HG02642 (cell line): ENCODE data around the gene SLC22A5.
"Not testable (repeated sequence)": the region's sequence is repeated elsewhere in the genome, so short reads cannot be mapped to it uniquely, and the experiment has no call there.

Source experiments
- ATAC-seq: cut with Tn5 transposase; IDR thresholded peaks from one replicate; pipeline ENCODE4 v1.9.1; 2021; ENCODE audit warnings: mild to moderate bottlenecking; ENCODE audit not compliant: unreplicated experiment, poor library complexity

SLC22A5 gene

DNA sequence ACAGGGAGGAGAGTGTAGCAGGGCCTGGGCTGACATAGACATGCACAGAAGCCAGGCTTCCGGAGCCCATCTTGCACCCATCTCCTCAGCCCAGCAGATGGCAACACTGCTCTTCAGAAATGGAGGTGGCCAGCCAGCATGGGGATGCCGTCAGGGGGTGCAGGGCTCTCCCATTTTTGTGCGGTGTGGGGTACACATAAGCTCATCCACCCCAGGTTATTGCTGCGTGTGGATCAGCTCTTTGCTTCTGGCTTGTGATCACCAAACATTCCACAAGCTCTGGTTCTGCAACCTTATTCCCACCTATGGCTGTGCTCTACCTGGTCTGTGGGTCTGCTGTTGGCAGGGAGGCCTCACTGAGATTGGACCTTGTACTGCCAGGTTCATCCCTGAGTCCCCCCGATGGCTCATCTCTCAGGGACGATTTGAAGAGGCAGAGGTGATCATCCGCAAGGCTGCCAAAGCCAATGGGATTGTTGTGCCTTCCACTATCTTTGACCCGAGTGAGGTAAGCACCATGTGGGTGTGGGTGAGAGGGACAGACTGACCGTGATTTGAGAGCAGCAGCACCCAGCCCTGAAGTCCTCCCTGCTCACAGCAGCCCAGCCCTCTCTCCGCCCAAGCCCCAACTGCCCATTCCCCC, 17.3 kb downstream of the SLC22A5 start:
- ATAC-seq, result peak; percentile 81

DNA sequence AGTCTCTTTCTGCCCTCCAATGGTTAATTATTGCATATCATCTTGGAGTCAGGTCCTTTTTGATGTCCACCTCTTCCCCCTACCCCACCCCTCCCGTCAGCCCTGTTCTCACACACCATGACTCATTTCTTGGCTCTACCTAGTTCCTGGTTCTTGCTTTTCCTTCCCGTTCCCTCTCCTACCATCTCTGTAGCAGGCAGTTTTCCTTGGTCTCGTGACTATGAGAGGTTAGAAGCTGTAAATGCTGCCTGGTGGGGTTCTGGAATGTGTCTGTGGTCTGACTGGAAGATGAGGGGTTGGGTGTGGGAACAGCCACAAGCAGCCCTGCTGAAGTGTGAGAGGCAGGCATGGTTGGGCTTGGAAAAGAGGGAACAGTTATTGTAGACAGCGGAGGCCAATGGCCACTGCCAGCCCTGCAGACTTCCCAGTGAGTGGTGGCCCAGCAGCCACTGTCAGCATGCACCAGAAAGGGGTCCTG, 18.2 kb downstream of the SLC22A5 start:
- ATAC-seq, result no peak

DNA sequence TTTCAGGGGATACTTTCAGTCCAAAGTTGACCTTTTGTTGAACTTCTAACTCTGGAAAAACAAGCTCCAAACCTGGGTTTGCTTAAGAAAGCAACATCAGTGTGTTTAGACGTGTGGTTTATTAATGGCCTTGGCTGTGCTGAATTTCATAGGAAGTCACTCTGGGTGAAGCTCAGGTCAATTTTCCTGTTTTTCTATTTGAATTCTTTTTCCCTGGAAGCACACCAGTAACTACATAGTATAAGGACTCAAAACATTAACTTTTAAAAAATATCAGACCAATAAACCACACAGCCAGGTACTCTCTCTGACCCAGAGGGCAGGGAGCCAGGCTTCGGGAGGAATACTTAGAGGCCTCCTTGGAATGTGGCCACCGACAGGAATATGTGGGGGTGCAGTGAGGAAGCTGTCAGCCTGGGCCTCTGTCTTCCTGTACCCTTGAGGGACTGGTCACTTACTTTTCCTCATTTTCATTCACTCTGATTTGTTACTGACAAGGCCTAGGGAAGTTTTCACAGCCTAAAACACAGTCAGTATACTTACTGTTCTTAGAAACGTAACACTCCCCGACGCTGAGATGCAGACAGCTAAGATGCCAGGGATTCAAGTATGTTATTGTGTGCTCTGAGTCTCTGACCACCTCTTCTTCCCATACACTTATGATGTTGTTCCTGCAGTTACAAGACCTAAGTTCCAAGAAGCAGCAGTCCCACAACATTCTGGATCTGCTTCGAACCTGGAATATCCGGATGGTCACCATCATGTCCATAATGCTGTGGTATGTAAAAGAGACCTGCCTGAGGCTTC, 18.9 kb downstream of the SLC22A5 start:
- ATAC-seq, result no peak

DNA sequence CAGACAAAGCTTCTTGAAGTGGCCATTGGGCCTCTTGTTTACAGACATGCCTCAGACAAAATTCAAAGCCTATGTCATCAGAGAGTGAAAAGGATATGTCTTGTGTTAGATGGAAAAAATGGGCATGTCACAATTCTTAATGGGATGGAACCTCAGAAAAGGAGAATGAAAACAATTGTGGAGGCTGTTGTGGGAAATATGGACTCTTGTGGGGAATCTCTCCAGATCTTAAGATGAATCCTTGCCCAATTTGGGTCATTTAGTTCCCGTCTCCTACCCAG, 19.5 kb downstream of the SLC22A5 start:
- ATAC-seq, result no peak

DNA sequence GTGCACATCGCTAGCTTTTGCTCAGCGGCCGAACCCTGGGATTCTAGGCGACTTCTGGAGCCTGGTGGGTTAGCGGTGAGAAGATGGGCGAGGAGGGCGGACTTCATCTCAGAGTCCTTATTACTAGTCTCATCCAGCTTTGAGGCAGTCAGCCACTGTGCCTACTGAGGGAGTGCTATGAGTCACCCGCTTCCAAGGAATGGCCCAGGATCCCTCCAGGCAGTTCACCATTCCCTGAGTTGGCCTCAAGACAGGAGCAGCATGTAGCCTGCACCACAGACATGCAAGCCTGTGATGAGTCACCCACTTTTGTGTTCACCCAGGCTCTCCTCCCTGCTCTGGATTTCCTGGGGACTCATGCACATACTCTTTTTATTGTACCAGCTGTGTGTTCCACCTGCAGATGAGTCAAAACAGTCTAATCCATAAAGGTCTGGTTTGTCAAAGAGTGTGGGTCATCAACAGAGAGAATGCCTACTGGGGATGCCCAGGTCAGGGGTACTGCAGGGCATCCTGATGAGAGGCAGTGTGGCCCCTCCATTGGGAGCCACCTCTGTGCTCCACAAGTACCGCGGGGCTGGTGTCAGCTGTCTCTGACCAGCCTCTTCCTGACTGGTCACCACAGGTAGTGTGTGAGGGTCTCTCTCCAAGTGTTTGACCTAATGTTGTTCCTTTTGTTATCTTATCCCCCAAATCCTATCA, 20.2 kb downstream of the SLC22A5 start:
- no peak for ATAC-seq

DNA sequence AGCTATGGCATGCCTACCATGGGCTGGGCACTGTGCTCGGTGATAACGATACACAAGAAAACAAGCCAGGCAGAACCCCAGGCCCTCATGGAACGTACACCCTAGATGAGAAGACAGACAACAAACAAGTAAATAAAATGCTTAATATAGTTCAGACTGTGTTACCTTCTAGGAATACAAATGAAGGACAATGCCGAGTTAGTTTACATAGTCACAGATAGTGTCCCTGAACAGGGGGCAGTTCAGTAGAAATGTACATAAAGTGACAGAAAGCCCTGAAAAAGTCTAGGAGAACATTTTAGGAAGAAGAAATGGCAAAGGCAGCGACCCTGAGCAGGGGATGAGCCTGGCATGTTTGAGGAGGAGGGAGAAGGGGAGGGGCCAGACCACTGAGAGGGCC, 21.7 kb downstream of the SLC22A5 start:
- ATAC-seq, result no peak

DNA sequence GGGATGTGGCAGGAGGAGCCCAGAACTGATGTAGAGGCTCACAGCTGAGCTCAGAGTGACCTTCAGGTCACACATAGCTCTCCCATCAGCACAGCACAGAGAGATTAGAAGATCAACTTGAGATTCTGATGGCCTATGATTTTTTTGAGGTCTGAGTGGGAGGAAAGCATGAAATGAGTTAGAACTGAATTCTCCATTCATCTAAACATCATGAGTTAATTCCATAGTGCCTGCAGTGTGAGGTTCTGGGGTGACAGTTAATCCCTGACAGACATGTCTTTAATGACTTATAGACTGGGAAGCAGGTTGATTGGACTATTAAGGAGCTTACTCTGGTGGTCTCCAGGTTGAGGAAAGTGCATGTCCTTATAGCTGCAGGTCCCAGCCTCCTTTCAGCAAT, 22.4 kb downstream of the SLC22A5 start:
- no peak for ATAC-seq

DNA sequence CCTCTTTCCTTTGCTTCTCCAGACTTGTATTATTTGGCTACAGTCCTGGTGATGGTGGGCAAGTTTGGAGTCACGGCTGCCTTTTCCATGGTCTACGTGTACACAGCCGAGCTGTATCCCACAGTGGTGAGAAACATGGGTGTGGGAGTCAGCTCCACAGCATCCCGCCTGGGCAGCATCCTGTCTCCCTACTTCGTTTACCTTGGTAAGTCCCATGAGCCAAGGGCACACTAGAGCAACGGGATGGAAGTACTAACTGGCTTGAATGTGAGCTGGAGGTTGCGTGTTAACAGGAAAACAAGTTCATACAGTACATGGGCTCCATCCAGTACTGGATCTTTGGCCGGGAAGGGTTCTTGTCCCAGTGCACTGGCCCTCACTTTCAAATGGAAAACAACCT, 22.9 kb downstream of the SLC22A5 start:
- no peak for ATAC-seq

DNA sequence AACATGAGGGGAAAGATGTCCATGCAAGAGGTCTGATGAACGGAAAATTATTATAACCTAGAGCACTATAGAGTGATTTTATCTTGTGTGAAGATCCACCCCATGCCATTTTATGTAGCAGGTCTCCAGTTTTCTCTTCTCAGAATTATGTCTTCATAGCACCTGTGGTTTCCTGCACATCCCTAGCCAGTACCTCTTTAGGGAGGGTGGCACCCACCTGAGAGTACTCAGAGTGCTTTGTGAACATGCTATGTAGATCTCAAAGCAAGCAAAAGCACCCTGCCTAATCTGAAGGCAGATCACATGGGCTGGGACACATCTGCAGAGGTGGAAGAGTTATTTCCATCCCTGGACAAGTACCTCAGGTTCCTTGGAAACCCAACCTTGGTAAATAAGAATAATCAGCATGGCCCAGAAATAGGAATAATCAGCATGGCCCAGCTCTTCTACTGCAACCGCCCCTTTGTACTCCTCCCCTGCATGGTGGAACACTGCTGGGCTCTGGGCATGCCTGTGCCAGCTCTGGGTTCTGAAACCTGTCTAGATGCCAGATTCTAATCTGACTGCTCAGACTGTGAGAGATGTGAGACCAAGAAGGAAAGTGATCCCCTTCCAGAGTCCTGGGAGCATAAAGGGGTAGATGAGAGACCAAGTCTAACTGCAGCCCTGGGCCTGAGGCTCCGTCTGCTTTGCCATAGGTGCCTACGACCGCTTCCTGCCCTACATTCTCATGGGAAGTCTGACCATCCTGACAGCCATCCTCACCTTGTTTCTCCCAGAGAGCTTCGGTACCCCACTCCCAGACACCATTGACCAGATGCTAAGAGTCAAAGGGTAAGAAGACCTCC, 23.7 kb downstream of the SLC22A5 start:
- ATAC-seq, result no peak

DNA sequence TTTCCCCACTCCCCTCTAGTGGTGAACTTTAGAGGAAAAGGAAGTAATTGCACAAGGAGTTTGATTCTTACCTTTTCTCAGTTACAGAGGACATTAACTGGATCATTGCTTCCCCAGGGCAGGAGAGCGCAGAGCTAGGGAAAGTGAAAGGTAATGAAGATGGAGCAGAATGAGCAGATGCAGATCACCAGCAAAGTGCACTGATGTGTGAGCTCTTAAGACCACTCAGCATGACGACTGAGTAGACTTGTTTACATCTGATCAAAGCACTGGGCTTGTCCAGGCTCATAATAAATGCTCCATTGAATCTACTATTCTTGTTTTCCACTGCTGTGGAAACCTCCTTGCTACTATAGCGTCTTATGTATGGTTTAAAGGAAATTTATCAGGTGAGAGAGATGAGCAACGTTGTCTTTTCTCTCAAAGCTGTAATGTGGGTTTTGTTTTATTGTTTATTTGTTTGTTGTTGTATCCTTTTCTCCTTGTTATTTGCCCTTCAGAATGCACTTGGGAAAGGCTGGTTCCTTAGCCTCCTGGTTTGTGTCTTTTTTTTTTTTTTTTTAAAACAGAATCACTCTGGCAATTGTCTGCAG, 25.3 kb downstream of the SLC22A5 start:
- ATAC-seq, result peak; percentile 68

DNA sequence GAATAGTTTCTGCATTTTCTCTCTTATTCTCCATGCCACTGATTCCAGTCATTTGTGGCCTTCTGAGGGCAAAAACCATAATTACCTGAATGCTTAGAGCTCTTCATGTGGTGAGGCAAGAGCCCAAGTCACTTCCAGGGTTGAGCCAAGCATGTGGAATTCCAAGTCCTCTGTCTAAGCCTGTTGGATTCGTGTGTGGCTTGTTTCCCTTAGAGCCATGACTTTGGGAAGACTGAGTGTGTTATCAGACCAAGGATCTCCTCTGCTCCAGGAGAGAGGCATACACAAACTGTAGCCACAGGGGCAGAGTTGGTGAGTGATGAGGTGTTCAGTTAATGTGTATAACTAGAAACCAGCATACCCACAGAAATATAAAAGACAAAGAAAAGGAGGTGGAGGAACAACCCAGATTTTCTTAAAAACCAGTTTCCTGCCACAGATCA, 27.1 kb downstream of the SLC22A5 start:
- no peak for ATAC-seq

DNA sequence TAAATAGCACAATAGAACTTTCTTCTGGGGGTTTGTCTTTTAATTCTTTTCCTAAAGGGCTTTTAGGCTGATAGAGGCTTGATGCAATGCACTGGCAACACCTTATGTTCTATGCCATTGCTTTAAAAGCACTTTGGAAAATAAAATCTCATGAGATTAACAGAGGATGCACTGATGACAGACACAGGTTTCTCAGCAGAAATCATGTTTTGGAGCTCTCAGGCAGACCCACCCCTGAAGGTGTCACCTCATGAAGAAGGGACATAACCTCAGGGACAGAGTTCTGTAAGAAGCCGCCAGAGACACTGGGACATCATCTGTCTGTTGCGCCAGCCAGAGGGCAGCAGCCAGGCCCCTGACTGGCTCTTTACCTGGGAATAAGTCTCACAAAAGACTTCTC, 27.7 kb downstream of the SLC22A5 start:
- no peak for ATAC-seq

DNA sequence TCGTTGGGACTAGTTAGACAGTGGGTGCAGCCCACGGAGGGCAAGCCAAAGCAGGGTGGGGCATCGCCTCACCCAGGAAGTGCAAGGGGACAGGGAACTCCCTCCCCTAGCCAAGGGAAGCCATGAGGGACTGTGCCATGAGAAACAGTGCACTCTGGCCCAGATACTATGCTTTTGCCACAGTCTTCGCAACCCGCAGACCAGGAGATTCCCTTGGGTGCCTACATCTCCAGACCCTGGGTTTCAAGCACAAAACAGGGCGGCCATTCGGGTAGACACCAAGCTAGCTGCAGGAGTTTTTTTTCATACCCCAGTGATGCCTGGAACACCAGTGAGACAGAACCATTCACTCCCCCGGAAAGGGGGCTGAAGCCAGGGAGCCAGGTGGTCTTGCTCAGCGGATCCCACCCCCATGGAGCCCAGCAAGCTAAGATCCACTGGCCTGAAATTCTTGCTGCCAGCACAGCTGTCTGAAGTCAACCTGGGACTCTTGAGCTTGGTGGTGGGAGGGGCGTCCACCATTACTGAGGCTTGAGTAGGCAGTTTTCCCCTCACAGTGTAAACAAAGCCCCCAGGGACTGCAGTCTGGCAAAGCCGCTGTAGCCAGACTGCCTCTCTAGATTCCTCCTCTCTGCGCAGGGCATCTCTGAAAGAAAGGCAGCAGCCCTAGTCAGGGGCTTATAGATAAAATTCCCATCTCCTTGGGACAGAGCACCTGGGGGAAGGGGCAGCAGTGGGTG, 28.6 kb downstream of the SLC22A5 start:
- ATAC-seq, result not testable (repeated sequence)

DNA sequence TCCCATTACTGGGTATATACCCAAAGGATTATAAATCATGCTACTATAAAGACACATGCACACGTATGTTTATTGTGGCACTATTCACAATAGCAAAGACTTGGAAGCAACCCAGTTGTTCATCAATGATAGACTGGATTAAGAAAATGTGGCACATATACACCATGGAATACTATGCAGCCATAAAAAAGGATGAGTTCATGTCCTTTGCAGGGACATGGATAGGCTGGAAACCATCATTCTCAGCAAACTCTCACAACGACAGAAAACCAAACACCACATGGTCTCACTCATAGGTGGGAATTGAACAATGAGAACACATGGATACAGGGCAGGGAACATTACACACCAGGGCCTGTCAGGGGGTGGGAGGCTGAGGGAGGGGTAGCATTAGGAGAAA, 34.5 kb downstream of the SLC22A5 start:
- not testable (repeated sequence) for ATAC-seq

DNA sequence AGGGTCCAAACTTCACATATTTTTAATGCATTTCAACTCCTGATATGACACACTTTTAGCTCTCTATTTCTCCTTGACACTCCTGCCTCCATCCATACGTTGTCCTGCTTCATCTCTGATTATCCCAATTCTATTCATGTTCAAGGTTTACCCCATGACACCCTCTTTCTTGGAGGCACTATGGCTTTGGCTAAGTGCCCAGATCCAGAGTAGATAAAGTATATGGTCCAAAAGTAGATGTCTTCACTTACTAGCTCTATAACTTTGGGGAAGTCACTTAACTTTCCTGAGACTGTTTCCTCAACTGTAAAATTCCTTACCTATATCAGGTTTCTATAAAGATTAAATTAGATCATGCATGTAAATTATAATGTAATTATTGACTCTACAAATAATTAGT, 36.1 kb downstream of the SLC22A5 start:
- no peak for ATAC-seq

DNA sequence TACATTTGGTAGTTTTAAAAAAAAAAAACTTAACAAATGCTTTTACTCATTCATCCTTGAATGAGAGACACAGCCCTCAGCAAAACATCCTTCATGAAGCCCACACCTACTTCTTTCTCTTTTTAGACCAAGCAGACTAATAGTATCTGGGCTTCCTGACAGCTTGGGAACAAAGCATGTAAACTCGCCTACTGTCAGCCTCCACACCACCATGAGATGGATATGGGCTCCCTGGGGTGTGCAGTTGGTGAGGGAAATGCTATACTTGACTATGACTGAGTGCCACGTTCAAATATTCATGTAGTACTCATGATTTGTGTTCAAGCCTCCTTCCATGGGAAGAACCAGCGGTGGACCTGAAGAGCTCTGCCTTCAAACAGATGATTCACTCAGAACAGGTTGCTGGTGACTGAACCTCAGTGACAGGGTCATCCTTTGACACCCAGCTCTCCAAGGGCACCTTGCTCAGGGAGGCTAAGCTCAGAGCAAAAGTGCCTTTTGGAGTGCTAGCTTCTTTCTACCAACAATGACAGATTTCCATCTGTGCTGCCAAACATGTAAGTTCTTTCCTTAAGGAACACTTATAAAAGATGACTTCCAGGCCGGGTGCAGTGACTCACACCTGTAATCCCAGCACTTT, 36.8 kb downstream of the SLC22A5 start:
- ATAC-seq, result no peak

DNA sequence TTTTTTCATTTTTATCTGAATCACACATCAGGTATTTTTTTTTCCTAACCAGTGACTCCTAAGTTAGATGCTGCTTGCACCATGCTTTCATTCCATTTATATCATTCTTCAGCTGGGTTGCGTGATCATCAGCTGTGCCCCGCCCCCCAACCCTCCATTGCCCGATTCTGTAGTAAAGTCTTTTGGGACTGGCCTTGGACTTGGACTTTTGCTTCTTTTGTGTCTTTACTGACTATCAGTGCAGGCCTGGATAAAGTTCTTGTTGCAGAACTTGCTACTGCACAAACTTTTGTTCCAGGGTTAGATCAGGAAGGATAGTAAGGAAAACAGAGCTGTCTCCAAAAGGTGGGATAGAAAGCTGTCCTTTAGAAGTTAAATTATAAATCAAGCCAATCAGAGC, 38.5 kb downstream of the SLC22A5 start:
- no peak for ATAC-seq

DNA sequence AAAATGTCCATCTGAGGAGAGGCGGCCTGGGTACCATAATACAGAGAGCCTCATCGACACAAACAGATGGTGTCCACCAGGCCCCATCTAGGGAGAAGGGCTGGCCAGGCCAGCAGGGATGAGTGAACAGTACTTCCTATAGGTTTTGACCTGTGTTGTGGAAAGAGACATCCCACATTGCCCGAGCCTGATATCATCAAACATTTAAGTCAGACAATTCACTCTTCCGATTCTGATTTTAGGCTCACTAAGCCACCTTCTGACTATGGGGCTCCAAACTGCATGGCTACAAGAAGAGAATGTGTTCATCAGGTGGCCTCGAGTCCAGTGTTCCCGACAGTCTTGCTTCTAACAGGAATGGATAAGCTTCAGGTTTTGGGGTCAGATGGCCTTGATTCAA, 38.9 kb downstream of the SLC22A5 start:
- no peak for ATAC-seq

DNA sequence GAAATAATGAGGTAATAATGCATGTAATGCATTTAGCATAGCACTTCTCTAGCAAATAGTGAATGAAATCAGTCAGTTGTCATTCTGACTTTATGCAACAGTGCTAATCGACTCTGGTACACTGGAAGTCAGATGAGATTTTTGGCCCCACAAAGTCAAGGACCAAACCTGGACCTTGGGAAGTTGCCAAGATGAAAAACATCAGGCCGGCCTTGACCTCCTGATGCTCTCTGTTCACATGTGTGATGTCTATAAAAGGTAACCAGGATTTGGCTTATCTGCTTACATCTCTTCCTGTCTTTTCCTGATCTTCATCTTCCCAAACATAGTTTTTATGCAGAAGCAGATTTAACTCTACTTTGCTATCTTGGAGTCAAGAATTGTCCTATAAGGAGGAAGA, 39.5 kb downstream of the SLC22A5 start:
- no peak for ATAC-seq
